ENCODE results near the gene HOXD11. TPM values are rescaled to one million over a fixed set of nuclear protein-coding genes. Genes with fewer than 3 reads are reported as not detected.

HOXD11 gene
- total and polyA plus RNA-seq, 2 donors (not counting 3 experiments of a cell fraction or from before 2014, with no cell fraction given): not detected

DNA sequence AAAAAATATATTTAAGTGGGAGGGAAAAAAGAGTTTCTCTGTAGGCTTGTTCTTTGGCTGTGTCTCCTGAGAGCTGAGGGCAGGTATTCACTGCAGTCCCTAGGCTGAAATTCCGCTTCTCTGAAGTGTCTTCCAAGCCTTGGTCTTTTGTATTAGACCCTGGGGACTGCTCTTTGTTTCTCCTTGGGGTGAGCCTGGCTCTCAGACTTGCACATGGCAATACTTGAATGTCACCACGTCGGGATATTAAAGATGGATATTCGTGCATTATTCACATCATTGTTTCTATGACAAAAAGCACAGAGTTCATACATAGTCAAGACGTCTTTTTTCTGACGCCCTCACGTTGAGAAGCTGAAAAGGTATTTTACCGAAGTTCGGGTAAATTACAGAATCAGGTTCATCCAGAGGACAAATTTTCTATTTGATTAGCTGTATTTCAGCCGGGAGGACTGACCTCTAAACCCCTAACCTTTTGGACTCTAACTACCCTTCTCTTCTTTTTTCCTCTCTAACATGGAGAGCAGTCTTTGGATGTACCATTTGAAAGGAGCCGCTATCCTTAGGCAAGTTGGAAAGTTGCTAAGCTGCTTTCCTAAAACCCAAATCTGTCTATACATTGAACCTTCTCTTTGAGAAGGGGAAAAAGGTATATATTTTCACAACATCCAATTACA, 47.6 kb downstream of the HOXD11 start:
- no TSS peak for BruUV-seq (replicated peaks)
- H4K20me1 ChIP-seq (replicated peaks; ENCODE audit: control insufficient read depth, extremely low read depth, insufficient read depth, low read length): no peaks in the 10 kb centered on the region
- DNase-seq (ENCODE audit: low read depth, low spot score) (no peak), FAIRE-seq (no peak)
- no peak overlapping the region for H3K4me2 ChIP-seq (ENCODE audit: insufficient read depth, low read length)
- no peaks in the 10 kb centered on the region for H3K4me1 ChIP-seq (ENCODE audit: control insufficient read depth, extremely low read depth, insufficient read depth, low read length)
- CTCF ChIA-PET: interaction anchor here (0.8 to 4.1 kb wide), 8 partner anchors 10 to 497 kb away, joined by 3 to 25 read pairs (median 4); no protein-coding TSS in a partner anchor
- no peak overlapping the region for H3K4me3 ChIP-seq (replicated peaks in 1 of 3; ENCODE audit: insufficient read depth in 1 of 3, low read depth in 1 of 3, low read length in 3 of 3)
- H2AFZ ChIP-seq (ENCODE audit: low read depth, low read length): no peak overlapping the region
- H3K27ac ChIP-seq (ENCODE audit: insufficient read depth, low read depth, low read length): no peak overlapping the region
- no peaks in the 10 kb centered on the region for H3K27me3 ChIP-seq (ENCODE audit: control insufficient read depth in 2 of 2, insufficient read depth in 2 of 2, low read length in 2 of 2)
- POLR2A ChIA-PET: interaction anchor here (0.6 kb wide), 1 partner anchor 483 kb away, joined by 5 read pairs; no protein-coding TSS in a partner anchor
- H3K36me3 ChIP-seq (ENCODE audit: control insufficient read depth in 2 of 2, extremely low read depth in 1 of 2, insufficient read depth in 2 of 2, low read length in 2 of 2): peaks cover 2 to 18% of the 10 kb centered on the region in 2 experiments
- TF ChIP-seq GATA2 (IDR thresholded peaks at IDR 0.05; ENCODE audit: insufficient read depth, insufficient read length, low read depth, low read length) (no peak), JUN (IDR thresholded peaks at IDR 0.05; ENCODE audit: borderline replicate concordance, insufficient read depth, insufficient read length, low read depth) (no peak), MYC (IDR thresholded peaks at IDR 0.05; ENCODE audit: low read depth, low read length) (no peak), POLR2A (IDR thresholded peaks at IDR 0.05; ENCODE audit: low read depth, low read length) (no peak), EZH2 (IDR thresholded peaks at IDR 0.05; ENCODE audit: borderline replicate concordance, low read depth, low read length, severe bottlenecking) (no peak), POLR2AphosphoS5 (IDR thresholded peaks at IDR 0.05; ENCODE audit: insufficient read depth, low read depth, low read length) (no peak), MAX (IDR thresholded peaks at IDR 0.05; ENCODE audit: insufficient read depth, insufficient read length) (no peak), FOS (IDR thresholded peaks at IDR 0.05; ENCODE audit: borderline replicate concordance, insufficient read depth, low read length) (no peak)
- TF ChIP-seq, protein P1, sequence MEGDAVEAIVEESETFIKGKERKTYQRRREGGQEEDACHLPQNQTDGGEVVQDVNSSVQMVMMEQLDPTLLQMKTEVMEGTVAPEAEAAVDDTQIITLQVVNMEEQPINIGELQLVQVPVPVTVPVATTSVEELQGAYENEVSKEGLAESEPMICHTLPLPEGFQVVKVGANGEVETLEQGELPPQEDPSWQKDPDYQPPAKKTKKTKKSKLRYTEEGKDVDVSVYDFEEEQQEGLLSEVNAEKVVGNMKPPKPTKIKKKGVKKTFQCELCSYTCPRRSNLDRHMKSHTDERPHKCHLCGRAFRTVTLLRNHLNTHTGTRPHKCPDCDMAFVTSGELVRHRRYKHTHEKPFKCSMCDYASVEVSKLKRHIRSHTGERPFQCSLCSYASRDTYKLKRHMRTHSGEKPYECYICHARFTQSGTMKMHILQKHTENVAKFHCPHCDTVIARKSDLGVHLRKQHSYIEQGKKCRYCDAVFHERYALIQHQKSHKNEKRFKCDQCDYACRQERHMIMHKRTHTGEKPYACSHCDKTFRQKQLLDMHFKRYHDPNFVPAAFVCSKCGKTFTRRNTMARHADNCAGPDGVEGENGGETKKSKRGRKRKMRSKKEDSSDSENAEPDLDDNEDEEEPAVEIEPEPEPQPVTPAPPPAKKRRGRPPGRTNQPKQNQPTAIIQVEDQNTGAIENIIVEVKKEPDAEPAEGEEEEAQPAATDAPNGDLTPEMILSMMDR (IDR thresholded peaks at IDR 0.05; ENCODE audit: extremely low read depth in 1 of 2, insufficient read depth in 1 of 2, low read depth in 1 of 2, low read length in 2 of 2): no peak
- H3K9me1 ChIP-seq (replicated peaks; ENCODE audit: control insufficient read depth, extremely low read depth, insufficient read depth, low read length): no peaks in the 10 kb centered on the region
- no peak overlapping the region for H3K9ac ChIP-seq (replicated peaks; ENCODE audit: extremely low read depth, insufficient read depth, low read length)
- intact Hi-C loops (cut with micrococcal nuclease) (no loop called here), dilution Hi-C loops (cut with MboI; ENCODE audit: extremely low pct_ligation_motif_present, low sequenced_read_pairs) (no loop called here)
- no peaks in the 10 kb centered on the region for H3K9me3 ChIP-seq (replicated peaks; ENCODE audit: control insufficient read depth, insufficient read depth, low read length)
- H3K79me2 ChIP-seq (ENCODE audit: control insufficient read depth, insufficient read depth, low read length): peaks cover 3% of the 10 kb centered on the region

Data from endothelial cell of umbilical vein (primary cell).